ENCODE measurements around the gene P2RY14.
A peak's percentile ranks its signal among the peaks of the same experiment; 100 is the strongest.

Gene P2RY14

GRCh38 chr3:151305060-151305774 lies 26.9 kb upstream of the P2RY14 start:
- no peak overlapping the region for H3K4me3 ChIP-seq (ENCODE audit: low read depth, low read length)

GRCh38 chr3:151303751-151304150 lies 25.4 kb upstream of the P2RY14 start:
- H3K4me3 ChIP-seq (ENCODE audit: low read depth, low read length) = no peak overlapping the region
- no peak for DNase-seq (ENCODE audit: low read depth)

More at GRCh38 chr3:151305060-151305774, 26.9 kb upstream of the P2RY14 start:
- DNase-seq (ENCODE audit: low read depth) = peak; percentile 97

- H3K4me3 ChIP-seq (ENCODE audit: low read depth, low read length) = no peak overlapping the region
- DNase-seq (ENCODE audit: low read depth) = peak; percentile 57
These were observed 23.4 kb upstream of the P2RY14 start for GRCh38 chr3:151301787-151302186.

GRCh38 chr3:151300539-151300938 lies 22.2 kb upstream of the P2RY14 start:
- no peak overlapping the region for H3K4me3 ChIP-seq (ENCODE audit: low read depth, low read length)
- no peak for DNase-seq (ENCODE audit: low read depth)

GRCh38 chr3:151299006-151299405 lies 20.7 kb upstream of the P2RY14 start:
- no peak overlapping the region for H3K4me3 ChIP-seq (ENCODE audit: low read depth, low read length)
- DNase-seq (ENCODE audit: low read depth) = no peak

- DNase-seq (ENCODE audit: low read depth) = no peak
- no peak overlapping the region for H3K4me3 ChIP-seq (ENCODE audit: low read depth, low read length)
These were observed 19.1 kb upstream of the P2RY14 start for GRCh38 chr3:151297429-151297828.

- no peak overlapping the region for H3K4me3 ChIP-seq (ENCODE audit: low read depth, low read length)
- DNase-seq (ENCODE audit: low read depth) = no peak
These were observed 17.9 kb upstream of the P2RY14 start for GRCh38 chr3:151296226-151296625.

- DNase-seq (ENCODE audit: low read depth) = no peak
- H3K4me3 ChIP-seq (ENCODE audit: low read depth, low read length) = no peak overlapping the region
These were observed 14.8 kb upstream of the P2RY14 start for GRCh38 chr3:151293127-151293526.

- no peak overlapping the region for H3K4me3 ChIP-seq (ENCODE audit: low read depth, low read length)
- peak; percentile 14 for DNase-seq (ENCODE audit: low read depth)
These were observed 12.3 kb upstream of the P2RY14 start for GRCh38 chr3:151290673-151291072.

- no peak for DNase-seq (ENCODE audit: low read depth)
- no peak overlapping the region for H3K4me3 ChIP-seq (ENCODE audit: low read depth, low read length)
These were observed 11.1 kb upstream of the P2RY14 start for GRCh38 chr3:151289445-151289844.

GRCh38 chr3:151285940-151286339 lies 7.6 kb upstream of the P2RY14 start:
- no peak overlapping the region for H3K4me3 ChIP-seq (ENCODE audit: low read depth, low read length)
- no peak for DNase-seq (ENCODE audit: low read depth)

- DNase-seq (ENCODE audit: low read depth) = peak; percentile 46
- no peak overlapping the region for H3K4me3 ChIP-seq (ENCODE audit: low read depth, low read length)
These were observed 5.6 kb upstream of the P2RY14 start for GRCh38 chr3:151283907-151284461.

- DNase-seq (ENCODE audit: low read depth) = no peak
- H3K4me3 ChIP-seq (ENCODE audit: low read depth, low read length) = no peak overlapping the region
These were observed 5.0 kb upstream of the P2RY14 start for GRCh38 chr3:151283387-151283786.

- H3K4me3 ChIP-seq (ENCODE audit: low read depth, low read length) = no peak overlapping the region
- peak; percentile 30 for DNase-seq (ENCODE audit: low read depth)
These were observed 4.6 kb upstream of the P2RY14 start for GRCh38 chr3:151282921-151283320.

GRCh38 chr3:151281671-151282324 lies 3.5 kb upstream of the P2RY14 start:
- DNase-seq (ENCODE audit: low read depth) = peak; percentile 47
- no peak overlapping the region for H3K4me3 ChIP-seq (ENCODE audit: low read depth, low read length)

GRCh38 chr3:151276687-151277042 lies 1.7 kb downstream of the P2RY14 start:
- DNase-seq (ENCODE audit: low read depth) = no peak
- no peak overlapping the region for H3K4me3 ChIP-seq (ENCODE audit: low read depth, low read length)

- no peak overlapping the region for H3K4me3 ChIP-seq (ENCODE audit: low read depth, low read length)
- no peak for DNase-seq (ENCODE audit: low read depth)
These were observed 2.2 kb downstream of the P2RY14 start for GRCh38 chr3:151276038-151276686.

GRCh38 chr3:151275091-151275490 lies 3.3 kb downstream of the P2RY14 start:
- H3K4me3 ChIP-seq (ENCODE audit: low read depth, low read length) = no peak overlapping the region
- DNase-seq (ENCODE audit: low read depth) = no peak

- H3K4me3 ChIP-seq (ENCODE audit: low read depth, low read length) = no peak overlapping the region
- DNase-seq (ENCODE audit: low read depth) = no peak
These were observed 8.7 kb downstream of the P2RY14 start for GRCh38 chr3:151269631-151270030.

Data from skeletal muscle cell (primary cell).